Measurements from ENCODE around the gene BMPR1A. TPM values are rescaled to one million over a fixed set of nuclear protein-coding genes. Genes with fewer than 3 reads are reported as not detected.

The BMPR1A gene
- total RNA-seq, 1 experiment from 2014 or later, result 24.3 TPM

DNA sequence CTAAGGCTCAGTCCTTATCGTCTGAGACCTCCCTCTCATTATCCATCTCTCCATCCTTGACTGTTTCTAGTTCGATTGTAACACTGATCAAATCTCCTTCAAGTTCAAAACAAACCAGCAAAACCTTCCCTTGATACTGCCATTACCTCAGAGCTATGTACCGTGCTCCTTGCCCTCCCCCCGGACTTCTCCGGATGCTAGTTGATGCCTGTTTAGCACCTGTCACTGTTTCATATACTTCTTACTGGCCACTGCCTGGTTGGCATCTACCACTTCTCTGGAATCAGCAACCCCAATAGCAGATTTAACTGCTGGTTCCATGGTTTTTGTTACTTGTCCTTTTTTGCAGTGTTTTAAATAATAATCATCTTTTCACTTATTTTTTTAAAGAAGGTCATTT, 64.1 kb downstream of the BMPR1A start:
- no peak for DNase-seq
- H3K27ac ChIP-seq, result no peak overlapping the region
- no peaks in the 10 kb centered on the region for H3F3A ChIP-seq (ENCODE audit: insufficient read depth, low read depth)
- H3K79me2 ChIP-seq (ENCODE audit: low read depth), result no peaks in the 10 kb centered on the region; the same call in 1 of the 2 replicates
- H3K9me3 ChIP-seq (ENCODE audit: insufficient read depth, low read depth), result no peaks in the 10 kb centered on the region
- TF ChIP-seq, protein P1, sequence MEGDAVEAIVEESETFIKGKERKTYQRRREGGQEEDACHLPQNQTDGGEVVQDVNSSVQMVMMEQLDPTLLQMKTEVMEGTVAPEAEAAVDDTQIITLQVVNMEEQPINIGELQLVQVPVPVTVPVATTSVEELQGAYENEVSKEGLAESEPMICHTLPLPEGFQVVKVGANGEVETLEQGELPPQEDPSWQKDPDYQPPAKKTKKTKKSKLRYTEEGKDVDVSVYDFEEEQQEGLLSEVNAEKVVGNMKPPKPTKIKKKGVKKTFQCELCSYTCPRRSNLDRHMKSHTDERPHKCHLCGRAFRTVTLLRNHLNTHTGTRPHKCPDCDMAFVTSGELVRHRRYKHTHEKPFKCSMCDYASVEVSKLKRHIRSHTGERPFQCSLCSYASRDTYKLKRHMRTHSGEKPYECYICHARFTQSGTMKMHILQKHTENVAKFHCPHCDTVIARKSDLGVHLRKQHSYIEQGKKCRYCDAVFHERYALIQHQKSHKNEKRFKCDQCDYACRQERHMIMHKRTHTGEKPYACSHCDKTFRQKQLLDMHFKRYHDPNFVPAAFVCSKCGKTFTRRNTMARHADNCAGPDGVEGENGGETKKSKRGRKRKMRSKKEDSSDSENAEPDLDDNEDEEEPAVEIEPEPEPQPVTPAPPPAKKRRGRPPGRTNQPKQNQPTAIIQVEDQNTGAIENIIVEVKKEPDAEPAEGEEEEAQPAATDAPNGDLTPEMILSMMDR (conservative IDR thresholded peaks at IDR 0.05), result no peak
- TF ChIP-seq EZH2 (IDR thresholded peaks at IDR 0.05; ENCODE audit: low read depth), result no peak
- intact Hi-C loops (cut with micrococcal nuclease; ENCODE audit: unreplicated experiment), result loop anchor here (10.0 kb wide), 1 partner anchor 106 kb away; no protein-coding TSS in a partner anchor
- no peaks in the 10 kb centered on the region for H4K20me1 ChIP-seq (ENCODE audit: insufficient read depth)
- ChIA-PET CTCF (no interaction called here), POLR2A (ENCODE audit: unreplicated experiment) (no interaction called here)
- no peak overlapping the region for H2AFZ ChIP-seq
- H3K4me1 ChIP-seq (replicated peaks; ENCODE audit: insufficient read depth), result no peaks in the 10 kb centered on the region
- H3K27me3 ChIP-seq (ENCODE audit: insufficient read depth, low read depth), result no peaks in the 10 kb centered on the region
- no TSS peak for BruUV-seq (replicated peaks)
- no peaks in the 10 kb centered on the region for H3K36me3 ChIP-seq (ENCODE audit: low read depth)
- H3K4me3 ChIP-seq, result no peak overlapping the region
- no peak overlapping the region for H3K4me2 ChIP-seq
- no peaks in the 10 kb centered on the region for H3K9me2 ChIP-seq (ENCODE audit: insufficient read depth)

GRCh38 chr10:86821388-86821999, 65.1 kb downstream of the BMPR1A start:
- CTCF ChIA-PET, result no interaction called here
- no TSS peak for BruUV-seq (replicated peaks)

GRCh38 chr10:86823565-86823964, 67.1 kb downstream of the BMPR1A start:
- H4K20me1 ChIP-seq (ENCODE audit: insufficient read depth), result 0 out of 2 replicates have a peak, but pooled peaks cover 4% of the 10 kb centered on the region
- no peak overlapping the region for H2AFZ ChIP-seq
- H3K9me2 ChIP-seq (ENCODE audit: insufficient read depth), result no peaks in the 10 kb centered on the region
- no peaks in the 10 kb centered on the region for H3K36me3 ChIP-seq (ENCODE audit: low read depth)
- ChIA-PET POLR2A (ENCODE audit: unreplicated experiment) (no interaction called here), CTCF (no interaction called here)
- TF ChIP-seq, protein P1 (conservative IDR thresholded peaks at IDR 0.05), result no peak
- no peak for TF ChIP-seq EZH2 (IDR thresholded peaks at IDR 0.05; ENCODE audit: low read depth)
- no peaks in the 10 kb centered on the region for H3K9me3 ChIP-seq (ENCODE audit: insufficient read depth, low read depth)
- peaks cover 8% of the 10 kb centered on the region for H3K79me2 ChIP-seq (ENCODE audit: low read depth)
- no peak overlapping the region for H3K4me2 ChIP-seq
- peaks cover 13% of the 10 kb centered on the region for H3K4me1 ChIP-seq (replicated peaks; ENCODE audit: insufficient read depth)
- H3K27me3 ChIP-seq (ENCODE audit: insufficient read depth, low read depth), result no peaks in the 10 kb centered on the region
- BruUV-seq (replicated peaks), result no TSS peak
- H3K27ac ChIP-seq, result no peak overlapping the region
- intact Hi-C loops (cut with micrococcal nuclease; ENCODE audit: unreplicated experiment), result loop anchor here (10.0 kb wide), 1 partner anchor 109 kb away; no protein-coding TSS in a partner anchor
- no peaks in the 10 kb centered on the region; the same call in 1 of the 2 replicates for H3F3A ChIP-seq (ENCODE audit: insufficient read depth, low read depth)
- no peak overlapping the region for H3K4me3 ChIP-seq
- no peak for DNase-seq

More at GRCh38 chr10:86821388-86821999, 65.1 kb downstream of the BMPR1A start:
- no peaks in the 10 kb centered on the region for H3K36me3 ChIP-seq (ENCODE audit: low read depth)
- H3K27me3 ChIP-seq (ENCODE audit: insufficient read depth, low read depth), result no peaks in the 10 kb centered on the region
- H3K4me2 ChIP-seq, result no peak overlapping the region
- H3K79me2 ChIP-seq (ENCODE audit: low read depth), result no peaks in the 10 kb centered on the region; the same call in 1 of the 2 replicates
- DNase-seq, result no peak
- H2AFZ ChIP-seq, result no peak overlapping the region
- no peaks in the 10 kb centered on the region for H3K4me1 ChIP-seq (replicated peaks; ENCODE audit: insufficient read depth)
- POLR2A ChIA-PET (ENCODE audit: unreplicated experiment), result no interaction called here
- H3F3A ChIP-seq (ENCODE audit: insufficient read depth, low read depth), result no peaks in the 10 kb centered on the region
- no peaks in the 10 kb centered on the region for H3K9me2 ChIP-seq (ENCODE audit: insufficient read depth)
- TF ChIP-seq EZH2 (IDR thresholded peaks at IDR 0.05; ENCODE audit: low read depth), result no peak
- TF ChIP-seq, protein P1 (conservative IDR thresholded peaks at IDR 0.05), result no peak
- H3K27ac ChIP-seq, result no peak overlapping the region
- H4K20me1 ChIP-seq (ENCODE audit: insufficient read depth), result no peaks in the 10 kb centered on the region
- intact Hi-C loops (cut with micrococcal nuclease; ENCODE audit: unreplicated experiment), result loop anchor here (10.0 kb wide), 1 partner anchor 107 kb away; no protein-coding TSS in a partner anchor
- H3K4me3 ChIP-seq, result no peak overlapping the region
- H3K9me3 ChIP-seq (ENCODE audit: insufficient read depth, low read depth), result no peaks in the 10 kb centered on the region

Measured in PC-9 (cell line).